HFFc6 (cell line): Measurements from ENCODE around the gene NR3C2. TPM values are rescaled to one million over a fixed set of nuclear protein-coding genes. Genes with fewer than 3 reads are reported as not detected.

ENCODE experiments used
- DNase-seq: peaks from one replicate; pipeline ENCODE4 v3.0.0-alpha.2; 2018
- H3K27ac Mint-ChIP-seq: 2 replicates; pipeline ENCODE4 v1.8.0; 2020; ENCODE audit warnings: mild to moderate bottlenecking, mixed read lengths
- H3K27me3 Mint-ChIP-seq: 2 replicates; pipeline ENCODE4 v1.8.0; 2021; ENCODE audit warnings: mild to moderate bottlenecking, moderate library complexity, mixed read lengths; ENCODE audit not compliant: insufficient read depth
- H3K36me3 Mint-ChIP-seq: 2 replicates; pipeline ENCODE4 v1.8.0; 2021; ENCODE audit warnings: low read depth, mixed read lengths
- H3K4me1 Mint-ChIP-seq: 2 replicates; pipeline ENCODE4 v1.8.0; 2020; ENCODE audit warnings: low read depth, mixed read lengths
- H3K4me3 Mint-ChIP-seq: 2 replicates; pipeline ENCODE4 v1.8.0; 2020; ENCODE audit warnings: mild to moderate bottlenecking, moderate library complexity, mixed read lengths
- H3K9me3 Mint-ChIP-seq: 2 replicates; pipeline ENCODE4 v1.8.0; 2020; ENCODE audit warnings: mild to moderate bottlenecking, mixed read lengths
- long read RNA-seq: library from polyadenylated mRNA; unstranded; transcript quantifications from one replicate; pipeline ENCODE4 v2.0.0, GENCODE V29; 2019
- total RNA-seq, 6 experiments: library from RNA; stranded (reverse); fragmentation: NEBNext Ultra II Directional; extraction: Animal tissue kit (Norgen Biotek cat#: 25700); gene quantifications; 2 replicates in 1 of 6; 3 replicates in 5 of 6; pipeline ENCODE4 v1.2.3, GENCODE V29; 2021
- TF ChIP-seq, protein P1 (sequence below): fragments of 200-600 bp; sonication (generic); IDR thresholded peaks from 2 replicates; pipeline ENCODE4 v1.5.0; 2021; ENCODE audit warnings: antibody characterized with exemption, mild to moderate bottlenecking

NR3C2 gene
- total RNA-seq, result under 1 TPM; 0.07 to 0.26 (median 0.11) TPM
- long read RNA-seq, result 0 reads

DNA sequence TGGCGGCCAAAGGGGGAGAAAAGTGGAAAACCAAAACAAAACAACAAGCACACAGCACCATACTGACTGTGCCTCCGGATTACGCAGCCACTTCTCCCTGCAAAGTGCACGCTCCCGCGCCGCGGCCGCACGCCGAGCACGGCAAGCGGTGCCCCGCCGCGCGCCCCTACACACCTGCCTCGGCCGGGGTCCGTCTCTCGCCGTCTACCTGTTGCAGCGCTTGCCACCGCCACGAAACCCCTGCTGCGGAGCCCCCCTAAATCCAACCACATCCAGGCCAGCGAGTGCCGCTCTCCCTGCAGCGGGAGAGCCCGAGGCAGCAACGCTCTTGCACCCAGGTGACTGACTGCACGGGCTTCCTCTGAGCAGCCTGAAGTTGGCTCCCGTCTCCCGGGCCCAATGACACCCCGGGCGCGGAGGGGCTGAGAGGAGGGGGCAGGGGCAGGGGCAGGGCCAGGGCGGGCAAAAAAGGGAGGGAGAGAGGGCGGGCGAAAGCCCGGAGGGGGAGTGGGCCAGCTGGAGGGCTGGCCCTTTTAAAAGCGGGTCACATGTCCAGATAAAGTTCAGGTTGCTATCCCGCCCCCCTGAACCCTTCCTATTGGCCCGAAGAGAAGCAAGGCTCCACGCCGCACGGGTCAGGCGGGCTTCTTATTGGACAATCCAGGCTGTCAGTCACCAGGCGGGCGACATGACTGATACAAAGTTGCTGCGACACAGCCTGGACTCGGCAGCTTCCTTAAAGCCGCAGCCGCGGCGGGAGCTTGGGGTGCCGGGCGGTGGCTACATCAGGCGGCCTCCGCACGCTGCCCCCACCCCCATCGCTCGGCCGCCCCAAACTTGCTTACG is at the start of gene NR3C2:
NR3C2 (minus strand) TSS at position 429 of the 846 bp plus-strand sequence.
- Mint-ChIP-seq H3K27me3 (peaks cover 24% of the 10 kb centered on the region), H3K4me1 (peaks cover 11% of the 10 kb centered on the region), H3K36me3 (no peaks in the 10 kb centered on the region), H3K4me3 (peak within 1 kb of the TSS; percentile 92), H3K27ac (peak within 1 kb of the TSS; percentile 13; the same call in 1 of the 2 replicates), H3K9me3 (no peaks in the 10 kb centered on the region)
- TF ChIP-seq, protein P1, sequence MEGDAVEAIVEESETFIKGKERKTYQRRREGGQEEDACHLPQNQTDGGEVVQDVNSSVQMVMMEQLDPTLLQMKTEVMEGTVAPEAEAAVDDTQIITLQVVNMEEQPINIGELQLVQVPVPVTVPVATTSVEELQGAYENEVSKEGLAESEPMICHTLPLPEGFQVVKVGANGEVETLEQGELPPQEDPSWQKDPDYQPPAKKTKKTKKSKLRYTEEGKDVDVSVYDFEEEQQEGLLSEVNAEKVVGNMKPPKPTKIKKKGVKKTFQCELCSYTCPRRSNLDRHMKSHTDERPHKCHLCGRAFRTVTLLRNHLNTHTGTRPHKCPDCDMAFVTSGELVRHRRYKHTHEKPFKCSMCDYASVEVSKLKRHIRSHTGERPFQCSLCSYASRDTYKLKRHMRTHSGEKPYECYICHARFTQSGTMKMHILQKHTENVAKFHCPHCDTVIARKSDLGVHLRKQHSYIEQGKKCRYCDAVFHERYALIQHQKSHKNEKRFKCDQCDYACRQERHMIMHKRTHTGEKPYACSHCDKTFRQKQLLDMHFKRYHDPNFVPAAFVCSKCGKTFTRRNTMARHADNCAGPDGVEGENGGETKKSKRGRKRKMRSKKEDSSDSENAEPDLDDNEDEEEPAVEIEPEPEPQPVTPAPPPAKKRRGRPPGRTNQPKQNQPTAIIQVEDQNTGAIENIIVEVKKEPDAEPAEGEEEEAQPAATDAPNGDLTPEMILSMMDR, result no peak
- peak; percentile 98 for DNase-seq

DNA sequence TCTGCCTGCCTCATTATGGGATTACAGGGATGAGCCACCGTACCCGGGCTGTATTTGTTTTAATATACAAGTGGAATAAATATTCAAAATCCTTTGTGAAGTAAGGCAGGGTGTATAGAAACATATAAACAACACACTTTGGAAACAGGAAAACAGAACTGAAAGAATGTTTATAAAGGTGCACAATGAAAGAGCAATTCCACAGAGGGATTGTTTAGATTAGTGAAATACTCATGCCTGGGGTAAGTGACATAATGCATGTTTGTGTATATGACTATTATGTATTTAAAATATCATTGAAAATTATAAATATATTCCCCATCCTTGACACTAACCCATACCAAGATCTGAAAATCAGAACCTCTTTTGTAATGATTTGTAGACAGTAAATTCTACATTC is 45.0 kb upstream of the NR3C2 start:
- Mint-ChIP-seq H3K27me3 (peaks cover 3% of the 10 kb centered on the region; the same call in 1 of the 2 replicates), H3K9me3 (peaks cover 8% of the 10 kb centered on the region), H3K4me1 (no peaks in the 10 kb centered on the region), H3K27ac (no peak overlapping the region), H3K4me3 (no peak overlapping the region), H3K36me3 (no peaks in the 10 kb centered on the region)
- TF ChIP-seq, protein P1, result no peak
- no peak for DNase-seq

DNA sequence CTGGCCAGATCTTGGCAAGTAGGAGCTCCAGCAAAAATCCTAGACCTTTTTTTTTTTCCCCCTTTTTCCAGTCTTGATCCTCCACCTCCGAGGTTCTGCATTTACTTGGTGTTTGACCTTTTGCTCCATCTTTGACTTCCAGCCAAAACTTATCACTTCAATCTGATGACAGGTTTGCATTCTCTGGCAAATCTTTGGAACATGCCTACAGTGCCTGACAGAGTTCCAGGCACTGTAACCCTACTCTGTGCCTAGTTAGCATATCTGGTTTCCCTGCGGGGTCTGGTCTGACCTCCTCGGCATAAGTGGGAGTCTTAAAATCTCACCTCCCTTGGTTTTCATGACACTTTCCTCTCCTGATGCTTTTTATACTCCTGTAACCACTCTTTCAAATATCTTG is 39.4 kb upstream of the NR3C2 start:
- Mint-ChIP-seq H3K9me3 (peaks cover 13% of the 10 kb centered on the region), H3K4me1 (no peaks in the 10 kb centered on the region), H3K4me3 (no peak overlapping the region), H3K27me3 (no peaks in the 10 kb centered on the region), H3K36me3 (no peaks in the 10 kb centered on the region), H3K27ac (no peak overlapping the region)
- TF ChIP-seq, protein P1, result no peak
- no peak for DNase-seq

DNA sequence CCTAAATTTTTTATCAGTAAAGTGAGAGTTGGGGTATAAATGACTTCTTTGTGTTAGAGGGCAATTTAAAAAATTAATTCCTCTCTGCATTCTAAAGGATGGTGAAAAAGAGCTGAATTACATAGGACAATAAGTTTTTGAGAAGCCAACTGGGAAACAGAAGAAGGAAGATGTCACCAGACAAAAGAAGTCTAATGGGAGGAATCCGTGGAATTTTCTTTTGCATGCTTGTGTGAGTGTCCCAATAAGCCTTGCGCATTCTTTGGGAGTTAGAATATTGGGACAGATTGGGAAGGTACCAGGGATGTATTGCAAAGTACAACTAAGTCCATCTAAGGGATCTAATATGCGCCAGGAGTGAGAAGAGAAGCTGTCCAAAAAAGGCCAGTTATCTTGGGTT is 35.1 kb upstream of the NR3C2 start:
- Mint-ChIP-seq H3K27me3 (no peaks in the 10 kb centered on the region), H3K36me3 (no peaks in the 10 kb centered on the region), H3K4me3 (no peak overlapping the region), H3K4me1 (no peaks in the 10 kb centered on the region), H3K9me3 (peaks cover 9% of the 10 kb centered on the region; the same call in 1 of the 2 replicates), H3K27ac (no peak overlapping the region)
- TF ChIP-seq, protein P1, result no peak
- no peak for DNase-seq

DNA sequence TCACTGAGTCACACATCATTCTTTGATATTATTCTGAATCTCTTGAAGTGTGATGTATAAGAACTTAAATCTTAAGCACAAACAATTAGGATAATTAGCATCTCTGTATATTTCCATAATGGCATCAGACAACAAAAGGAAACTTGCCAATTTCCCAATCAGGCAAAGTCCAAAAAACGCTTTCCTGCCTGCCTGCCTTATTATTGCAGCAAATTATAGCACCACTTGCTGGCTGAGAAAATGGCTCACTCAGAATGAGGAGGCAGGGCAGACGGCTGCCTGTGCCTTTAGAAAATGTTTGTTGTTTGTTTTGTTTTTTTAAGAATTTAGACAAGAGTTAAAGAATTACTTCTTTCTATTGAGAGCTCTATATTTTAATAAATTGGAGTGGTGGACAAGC is 27.7 kb upstream of the NR3C2 start:
- Mint-ChIP-seq H3K27ac (no peak overlapping the region), H3K27me3 (no peaks in the 10 kb centered on the region), H3K4me1 (no peaks in the 10 kb centered on the region), H3K9me3 (peaks cover under 1% of the 10 kb centered on the region; the same call in 1 of the 2 replicates), H3K36me3 (no peaks in the 10 kb centered on the region), H3K4me3 (no peak overlapping the region)
- DNase-seq, result no peak
- TF ChIP-seq, protein P1, result no peak
